Activated B cell treated with CpG ODN at 0.5 μM for 24 hours (primary cell): ENCODE data around the gene ARHGEF1. TPM values are rescaled to one million over a fixed set of nuclear protein-coding genes. Genes with fewer than 3 reads are reported as not detected.

Experiments
- ATAC-seq: fragments of 200-7000 bp; cut with Tn5 transposase; one replicate; pipeline ENCODE4 v1.10.0; 2021; ENCODE audit warnings: low read depth, mild to moderate bottlenecking, moderate library complexity
- CTCF ChIA-PET: fragments of 350-600 bp; sonication (Branson Sonifier 250); formaldehyde crosslinking; loops from one replicate; lab custom pipeline; 2021; ENCODE audit warnings: antibody characterized with exemption; lab: Charles Lee
- POLR2A ChIA-PET: fragments of 350-600 bp; sonication (Branson Sonifier 250); formaldehyde crosslinking; loops from one replicate; lab custom pipeline; 2021; ENCODE audit warnings: antibody characterized with exemption; lab: Charles Lee
- DNase-seq: peaks from one replicate; pipeline ENCODE4 v3.0.0; 2022
- H3K27ac Mint-ChIP-seq: one replicate; pipeline ENCODE4 v1.8.0; 2020; ENCODE audit warnings: mixed read lengths
- H3K27me3 Mint-ChIP-seq: one replicate; pipeline ENCODE4 v1.8.0; 2021; ENCODE audit warnings: mixed read lengths
- H3K36me3 Mint-ChIP-seq: one replicate; pipeline ENCODE4 v1.8.0; 2021; ENCODE audit warnings: low read depth, mixed read lengths
- H3K4me1 Mint-ChIP-seq: one replicate; pipeline ENCODE4 v1.8.0; 2021; ENCODE audit warnings: mixed read lengths
- H3K4me3 Mint-ChIP-seq: one replicate; pipeline ENCODE4 v1.8.0; 2020; ENCODE audit warnings: mild to moderate bottlenecking, mixed read lengths
- H3K9me3 Mint-ChIP-seq: one replicate; pipeline ENCODE4 v1.8.0; 2020; ENCODE audit warnings: mixed read lengths
- intact Hi-C: fragments of 100-400 bp; cut with micrococcal nuclease; formaldehyde crosslinking; loops from one replicate; pipeline ENCODE4 v1.15.1; 2024
- total RNA-seq: library from RNA; stranded (reverse); gene quantifications from 2 replicates; pipeline ENCODE4 v1.2.3, GENCODE V29; 2022
- TF ChIP-seq, protein P1 (sequence below): fragments of 200-600 bp; IDR thresholded peaks from one replicate; pipeline ENCODE4 v1.8.0; 2022; ENCODE audit warnings: antibody characterized with exemption, mild to moderate bottlenecking

Gene ARHGEF1
- total RNA-seq, 1 donor from 2014 or later: 418 TPM

DNA sequence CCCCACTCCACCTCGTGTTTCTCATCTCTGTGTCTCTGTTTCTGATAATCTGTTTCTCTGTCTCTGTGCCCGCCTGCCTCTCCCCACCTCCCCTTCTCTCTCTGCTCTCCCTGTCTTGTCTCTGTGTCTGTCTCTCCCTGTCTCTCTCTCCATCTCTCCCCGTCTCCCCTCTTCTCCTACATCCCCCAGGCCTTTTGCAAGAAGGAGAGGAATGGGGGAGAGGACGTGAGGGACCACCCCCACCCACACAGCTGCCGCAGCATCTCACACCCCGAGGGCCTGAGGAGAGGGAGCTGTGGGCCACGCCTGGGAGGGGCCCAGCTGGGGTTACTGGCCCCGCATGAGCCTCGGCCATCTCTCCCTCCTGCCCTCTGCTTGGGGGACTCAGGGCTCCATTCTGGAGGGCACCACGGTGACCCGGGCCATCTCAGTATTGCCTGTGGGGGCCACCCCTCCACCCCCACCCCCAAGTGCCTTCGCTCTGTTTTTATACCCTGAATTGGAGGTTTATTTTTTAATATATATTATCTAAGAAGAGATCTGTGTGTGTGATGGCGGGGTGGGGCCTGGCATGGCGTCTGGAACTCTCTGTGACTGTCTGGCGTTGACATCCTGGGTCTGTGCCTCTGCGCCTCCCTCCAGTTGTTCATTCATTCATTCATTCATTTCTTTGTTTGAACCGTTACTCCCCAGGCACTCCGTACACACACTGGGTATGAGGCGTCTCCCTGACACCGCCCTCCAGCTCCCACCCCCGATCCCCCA lies 24.1 kb downstream of the ARHGEF1 start:
- TF ChIP-seq, protein P1, sequence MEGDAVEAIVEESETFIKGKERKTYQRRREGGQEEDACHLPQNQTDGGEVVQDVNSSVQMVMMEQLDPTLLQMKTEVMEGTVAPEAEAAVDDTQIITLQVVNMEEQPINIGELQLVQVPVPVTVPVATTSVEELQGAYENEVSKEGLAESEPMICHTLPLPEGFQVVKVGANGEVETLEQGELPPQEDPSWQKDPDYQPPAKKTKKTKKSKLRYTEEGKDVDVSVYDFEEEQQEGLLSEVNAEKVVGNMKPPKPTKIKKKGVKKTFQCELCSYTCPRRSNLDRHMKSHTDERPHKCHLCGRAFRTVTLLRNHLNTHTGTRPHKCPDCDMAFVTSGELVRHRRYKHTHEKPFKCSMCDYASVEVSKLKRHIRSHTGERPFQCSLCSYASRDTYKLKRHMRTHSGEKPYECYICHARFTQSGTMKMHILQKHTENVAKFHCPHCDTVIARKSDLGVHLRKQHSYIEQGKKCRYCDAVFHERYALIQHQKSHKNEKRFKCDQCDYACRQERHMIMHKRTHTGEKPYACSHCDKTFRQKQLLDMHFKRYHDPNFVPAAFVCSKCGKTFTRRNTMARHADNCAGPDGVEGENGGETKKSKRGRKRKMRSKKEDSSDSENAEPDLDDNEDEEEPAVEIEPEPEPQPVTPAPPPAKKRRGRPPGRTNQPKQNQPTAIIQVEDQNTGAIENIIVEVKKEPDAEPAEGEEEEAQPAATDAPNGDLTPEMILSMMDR: no peak
- ATAC-seq (no peak), DNase-seq (no peak)
- ChIA-PET CTCF (no interaction called here), POLR2A (interaction anchor here (0.7 to 1.5 kb wide), 2 partner anchors 17 to 30 kb away, joined by 3 to 4 read pairs; partner anchors contain the start of gene CD79A)
- H3K27me3 Mint-ChIP-seq: peaks cover 5% of the 10 kb centered on the region
- H3K27ac Mint-ChIP-seq: no peak overlapping the region
- H3K4me1 Mint-ChIP-seq: peaks cover 25% of the 10 kb centered on the region
- intact Hi-C loops: no loop called here
- H3K4me3 Mint-ChIP-seq: no peak overlapping the region
- peaks cover 54% of the 10 kb centered on the region for H3K36me3 Mint-ChIP-seq
- no peaks in the 10 kb centered on the region for H3K9me3 Mint-ChIP-seq

DNA sequence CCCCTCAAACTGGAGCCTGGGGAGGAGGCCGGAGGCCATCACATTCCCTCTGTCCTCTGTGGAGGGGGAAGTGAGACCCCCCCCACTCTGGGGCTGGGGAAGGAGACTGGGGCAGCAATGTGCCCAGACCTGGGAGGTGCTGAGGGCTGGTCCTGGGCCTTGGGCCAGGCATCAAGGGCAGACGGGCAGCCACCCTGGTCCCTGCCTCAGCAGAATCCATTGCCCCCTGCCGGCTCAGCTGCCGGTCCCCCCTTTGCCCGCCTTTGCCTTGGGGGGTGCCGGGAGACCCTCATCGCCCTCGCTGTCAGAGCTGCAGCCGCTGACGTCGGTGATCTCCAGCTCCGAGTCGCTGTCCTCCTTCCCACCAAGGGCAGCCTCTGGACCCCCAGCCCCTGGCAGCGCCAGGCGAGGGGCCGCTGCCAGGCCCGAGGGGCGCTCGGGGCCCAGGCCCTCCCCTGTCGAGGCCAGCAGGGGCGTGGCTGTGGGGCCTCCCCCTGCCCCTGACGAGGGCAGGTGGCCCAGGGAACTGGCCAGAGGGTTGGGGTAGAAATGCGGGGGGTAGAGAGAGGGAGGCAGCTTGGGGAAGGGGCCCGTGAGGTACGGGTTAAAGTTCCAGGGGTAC lies 25.1 kb downstream of the ARHGEF1 start:
- TF ChIP-seq, protein P1: no peak
- Mint-ChIP-seq H3K4me3 (no peak overlapping the region), H3K9me3 (no peaks in the 10 kb centered on the region), H3K36me3 (peaks cover 44% of the 10 kb centered on the region), H3K4me1 (peaks cover 35% of the 10 kb centered on the region), H3K27me3 (peaks cover 9% of the 10 kb centered on the region), H3K27ac (no peak overlapping the region)
- intact Hi-C loops: no loop called here
- DNase-seq (no peak), ATAC-seq (no peak)
- ChIA-PET CTCF (no interaction called here), POLR2A (interaction anchor here (1.2 kb wide), 1 partner anchor 22 kb away, joined by 4 read pairs; no protein-coding TSS in a partner anchor)

GRCh38 chr19:41908724-41909464 lies 25.9 kb downstream of the ARHGEF1 start:
- ATAC-seq: no peak
- intact Hi-C loops: no loop called here
- Mint-ChIP-seq H3K27me3 (peaks cover 14% of the 10 kb centered on the region), H3K9me3 (no peaks in the 10 kb centered on the region), H3K4me3 (no peak overlapping the region), H3K27ac (no peak overlapping the region), H3K36me3 (peaks cover 37% of the 10 kb centered on the region), H3K4me1 (peaks cover 42% of the 10 kb centered on the region)
- CTCF ChIA-PET: no interaction called here
- POLR2A ChIA-PET: interaction anchor here (1.2 kb wide), 1 partner anchor 22 kb away, joined by 4 read pairs; no protein-coding TSS in a partner anchor
- no peak for DNase-seq
- TF ChIP-seq, protein P1: no peak

DNA sequence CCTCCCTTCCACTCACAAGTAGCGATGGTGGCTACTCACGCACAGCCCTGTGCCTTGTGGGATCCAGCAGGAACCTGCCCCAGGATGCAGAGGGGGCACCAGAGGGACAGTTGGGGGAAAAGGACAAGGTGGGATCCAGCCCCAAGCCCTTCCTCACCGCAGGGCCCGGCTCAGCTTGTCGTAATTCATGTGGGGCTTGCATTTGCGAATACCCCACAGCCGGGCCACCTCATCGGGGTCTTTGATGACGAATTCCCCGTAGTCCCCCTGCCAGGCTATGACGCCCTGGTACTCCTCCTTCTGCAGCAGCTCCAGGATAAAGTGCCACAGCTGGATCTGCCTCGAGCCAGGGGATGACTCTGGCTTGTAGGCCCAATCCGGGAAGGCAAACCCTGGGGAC lies 26.7 kb downstream of the ARHGEF1 start:
- CTCF ChIA-PET: no interaction called here
- Mint-ChIP-seq H3K9me3 (no peaks in the 10 kb centered on the region), H3K27me3 (peaks cover 18% of the 10 kb centered on the region), H3K4me3 (no peak overlapping the region), H3K4me1 (peaks cover 47% of the 10 kb centered on the region), H3K36me3 (peaks cover 28% of the 10 kb centered on the region), H3K27ac (no peak overlapping the region)
- DNase-seq (no peak), ATAC-seq (no peak)
- POLR2A ChIA-PET: interaction anchor here (0.7 to 1.7 kb wide), 4 partner anchors 19 to 45 kb away, joined by 3 to 4 read pairs (median 3); no protein-coding TSS in a partner anchor
- TF ChIP-seq, protein P1: no peak
- intact Hi-C loops: no loop called here
